GM18868 (cell line): ENCODE data around the gene GEMIN8.

Experiments
- ATAC-seq: cut with Tn5 transposase; IDR thresholded peaks from one replicate; pipeline ENCODE4 v1.9.1; 2021; ENCODE audit warnings: mild to moderate bottlenecking, moderate library complexity; ENCODE audit not compliant: unreplicated experiment

GEMIN8 gene

DNA sequence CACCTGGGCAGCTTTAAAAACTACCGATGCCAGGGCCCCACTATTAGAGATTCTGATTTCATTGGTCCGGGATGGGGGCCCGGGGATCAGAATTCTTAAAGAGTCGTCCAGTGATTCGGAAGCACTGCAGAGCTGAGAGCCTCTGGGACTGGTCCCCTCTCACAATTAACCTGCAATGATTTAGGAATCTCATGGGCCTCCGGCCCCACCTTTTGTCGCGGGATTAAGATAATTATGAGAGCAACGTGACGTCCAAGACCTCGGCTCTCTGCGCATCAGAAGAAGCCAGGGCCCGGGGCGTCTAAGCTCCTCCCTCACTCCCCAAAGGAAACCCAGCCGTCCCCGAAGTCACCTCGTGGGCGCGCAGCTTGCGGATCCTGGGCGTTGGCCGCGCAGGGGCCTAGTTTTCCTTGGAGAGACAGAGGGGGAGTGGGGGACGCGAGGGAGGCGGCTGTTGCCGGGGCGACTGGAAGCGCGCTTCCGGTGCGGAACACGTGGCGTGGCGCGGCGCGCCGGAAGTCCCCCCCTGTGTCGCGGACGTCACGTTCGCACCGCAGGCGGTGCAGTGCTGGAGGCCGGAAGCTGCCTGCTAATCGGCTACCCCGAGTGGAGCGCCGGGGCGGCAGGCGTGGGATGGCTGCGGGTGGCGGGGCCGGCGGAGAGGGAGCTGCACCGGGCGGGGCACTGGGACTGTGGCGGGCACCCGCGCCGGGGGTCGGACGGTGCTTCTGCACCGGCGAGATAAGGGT lies at the start of gene GEMIN8:
Gene GEMIN8, minus strand, starts transcription at position 468 of the 749 bp plus-strand sequence. CDS start 8,414 bp downstream, outside the sequence.
- peak; percentile 79 for ATAC-seq

GRCh38 chrX:14076639-14077038 lies 46.9 kb upstream of the GEMIN8 start:
- ATAC-seq: no peak

DNA sequence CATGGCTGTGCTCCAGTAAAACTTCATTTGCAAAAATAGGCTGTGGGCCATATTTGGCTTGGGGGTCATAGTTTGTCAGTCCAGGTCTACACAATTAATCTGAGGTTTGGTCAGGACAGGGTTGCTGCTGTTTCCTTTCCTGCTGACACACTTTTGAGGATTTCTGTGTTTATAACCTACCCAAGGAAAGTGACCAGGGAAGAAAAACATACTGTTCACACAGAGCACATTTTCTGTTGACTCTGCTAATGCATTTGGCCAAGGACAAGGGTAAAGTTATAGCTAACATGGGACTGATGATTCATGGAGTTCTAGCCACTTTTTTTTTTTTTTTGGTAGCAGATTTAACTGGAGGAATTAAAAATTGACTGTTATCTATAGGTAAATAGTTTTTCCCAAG lies 43.9 kb upstream of the GEMIN8 start:
- no peak for ATAC-seq

- no peak for ATAC-seq
Observed at GRCh38 chrX:14073071-14073470, 43.4 kb upstream of the GEMIN8 start.

DNA sequence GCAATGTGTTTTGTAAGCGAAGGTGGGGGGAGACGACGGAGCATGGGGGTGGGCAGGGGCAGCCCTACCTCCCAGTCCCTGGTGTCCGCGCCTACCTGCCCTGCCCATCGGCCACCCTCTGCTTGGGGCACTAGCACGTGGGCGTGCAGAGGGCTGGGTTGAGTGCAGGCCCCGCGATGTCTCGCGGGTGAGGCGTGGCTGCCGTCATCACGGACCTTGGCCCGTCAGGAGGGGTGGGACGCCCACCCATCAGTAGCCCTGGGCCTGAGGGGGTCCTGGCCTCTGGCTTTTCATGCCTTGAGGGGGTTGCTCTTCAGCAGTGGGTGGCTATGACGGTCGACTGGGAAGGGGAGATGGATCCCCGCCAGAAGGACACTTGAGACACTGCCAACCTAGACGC lies 36.1 kb upstream of the GEMIN8 start:
- ATAC-seq: no peak

GRCh38 chrX:14064626-14065432 lies 35.1 kb upstream of the GEMIN8 start:
- no peak for ATAC-seq

DNA sequence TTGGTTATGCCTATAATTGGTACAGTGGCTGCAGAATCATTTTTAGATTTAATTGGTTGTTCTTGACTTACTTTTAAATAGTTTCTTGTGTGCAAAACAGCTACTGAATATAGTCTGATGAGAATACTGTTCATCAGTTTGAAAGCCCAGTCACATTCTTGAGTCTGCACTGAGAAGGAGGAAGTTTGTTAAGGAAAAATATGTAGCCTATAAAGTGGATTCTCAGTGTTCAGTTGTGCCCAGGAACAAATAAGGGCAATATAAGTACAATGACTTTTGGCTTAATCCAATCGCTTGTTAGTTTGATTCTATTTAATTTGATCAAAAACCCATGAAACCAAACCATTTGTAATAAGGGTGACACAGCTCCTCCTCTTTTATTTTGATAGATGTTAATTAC lies 32.8 kb upstream of the GEMIN8 start:
- no peak for ATAC-seq

GRCh38 chrX:14056206-14056605 lies 26.5 kb upstream of the GEMIN8 start:
- ATAC-seq: no peak

DNA sequence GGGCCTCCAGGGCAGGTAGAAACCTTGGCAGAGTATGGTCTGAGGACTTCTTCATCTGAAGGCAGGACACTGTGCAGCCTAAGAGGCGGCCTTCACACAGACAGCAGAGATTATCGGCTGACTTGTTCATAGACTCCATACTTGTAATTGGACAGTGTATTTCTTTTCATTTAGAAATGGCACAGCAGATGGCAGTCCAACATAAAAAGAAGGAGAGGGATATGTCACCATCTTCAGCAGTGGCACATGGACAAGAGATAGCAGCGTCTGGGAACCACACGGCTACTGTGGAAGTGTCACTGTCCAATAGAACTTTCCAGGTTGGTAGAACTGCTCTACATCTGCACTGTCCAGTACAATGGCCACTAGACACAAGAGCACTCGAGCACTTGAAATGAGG lies 21.7 kb upstream of the GEMIN8 start:
- no peak for ATAC-seq

DNA sequence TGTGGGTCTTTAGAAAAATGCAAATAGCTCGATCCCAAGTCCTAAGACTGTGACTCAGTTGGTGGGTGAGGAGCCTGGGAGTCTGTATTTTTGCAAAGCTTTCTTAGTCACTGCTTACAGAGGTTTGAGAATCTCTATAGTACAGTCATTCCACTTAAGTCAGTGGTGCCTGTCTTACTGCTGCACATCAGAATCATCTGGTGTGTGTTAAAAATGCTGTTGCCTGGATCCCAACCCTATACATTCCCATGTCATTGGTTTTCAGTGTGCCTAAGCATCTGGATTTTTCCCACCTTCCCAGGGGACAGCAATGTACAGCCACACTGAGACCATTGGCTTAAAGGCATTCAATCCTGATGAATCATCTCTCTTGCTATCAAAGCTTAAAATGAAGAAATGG lies 21.0 kb upstream of the GEMIN8 start:
- peak; percentile 74 for ATAC-seq

- ATAC-seq: no peak
Observed at GRCh38 chrX:14043209-14043608, 13.5 kb upstream of the GEMIN8 start.

- peak; percentile 79 for ATAC-seq
Observed at GRCh38 chrX:14039344-14039743, 9.7 kb upstream of the GEMIN8 start.

- no peak for ATAC-seq
Observed at GRCh38 chrX:14038375-14039085, 8.8 kb upstream of the GEMIN8 start.

- no peak for ATAC-seq
Observed at GRCh38 chrX:14032406-14032805, 2.7 kb upstream of the GEMIN8 start.

GRCh38 chrX:14030174-14030530 lies 460 bp upstream of the GEMIN8 start:
- no peak for ATAC-seq

- no peak for ATAC-seq
Observed at GRCh38 chrX:14029039-14029424, 660 bp downstream of the GEMIN8 start.

- peak; percentile 37 for ATAC-seq
Observed at GRCh38 chrX:14028473-14028872, 1.2 kb downstream of the GEMIN8 start.

DNA sequence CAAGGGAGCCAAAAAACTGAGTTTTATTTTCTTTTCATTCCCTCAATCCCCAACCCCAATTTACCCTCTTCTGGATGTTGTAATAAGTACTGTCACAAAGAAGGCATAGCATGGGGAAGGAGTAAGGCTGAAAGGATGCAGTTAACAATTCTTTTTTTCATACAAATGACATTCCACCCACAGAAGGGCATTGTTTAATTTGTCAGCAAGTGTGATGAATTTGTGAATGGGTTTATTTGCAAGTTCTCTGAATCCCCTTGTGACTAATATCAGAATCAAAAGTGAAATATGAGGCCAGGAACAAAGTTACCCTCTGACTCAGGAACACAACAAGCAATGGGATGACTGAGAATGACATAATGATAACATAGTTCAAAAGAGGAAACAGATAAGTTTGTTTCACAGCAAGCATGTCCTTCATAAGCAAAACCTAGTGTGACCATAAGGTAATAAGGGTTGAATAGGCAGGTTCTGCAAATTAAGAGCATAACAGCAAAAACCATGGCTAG lies 2.1 kb downstream of the GEMIN8 start:
- ATAC-seq: peak; percentile 61

GRCh38 chrX:14027036-14027435 lies 2.7 kb downstream of the GEMIN8 start:
- ATAC-seq: no peak

GRCh38 chrX:14026121-14026520 lies 3.6 kb downstream of the GEMIN8 start:
- no peak for ATAC-seq

GRCh38 chrX:14022019-14022418 lies 7.7 kb downstream of the GEMIN8 start:
- ATAC-seq: no peak
